Endothelial cell of umbilical vein (primary cell): Measurements from ENCODE around the gene CD300LG.

Experiments
- EZH2 ChIP-seq: IDR thresholded peaks from 2 replicates; pipeline ENCODE4 v1.6.1; 2012; ENCODE audit warnings: borderline replicate concordance, low read depth, mild to moderate bottlenecking, moderate library complexity, low read length, inconsistent platforms; ENCODE audit not compliant: severe bottlenecking
- POLR2A ChIP-seq: IDR thresholded peaks from 2 replicates; pipeline ENCODE4 v1.6.1; 2012; ENCODE audit warnings: low read depth, mild to moderate bottlenecking, control low read depth, low read length
- TF ChIP-seq, protein P1 (sequence below), 2 donors: IDR thresholded peaks; 1 replicate in 1 of 2; 2 replicates in 1 of 2; pipeline ENCODE4 v1.5.1; 2011; ENCODE audit warnings: low read length in 2 of 2, mild to moderate bottlenecking in 2 of 2, moderate library complexity in 2 of 2, control low read depth in 1 of 2, inconsistent platforms in 1 of 2, low read depth in 1 of 2; ENCODE audit not compliant: insufficient read depth in 1 of 2; ENCODE audit errors: extremely low read depth in 1 of 2

DNA sequence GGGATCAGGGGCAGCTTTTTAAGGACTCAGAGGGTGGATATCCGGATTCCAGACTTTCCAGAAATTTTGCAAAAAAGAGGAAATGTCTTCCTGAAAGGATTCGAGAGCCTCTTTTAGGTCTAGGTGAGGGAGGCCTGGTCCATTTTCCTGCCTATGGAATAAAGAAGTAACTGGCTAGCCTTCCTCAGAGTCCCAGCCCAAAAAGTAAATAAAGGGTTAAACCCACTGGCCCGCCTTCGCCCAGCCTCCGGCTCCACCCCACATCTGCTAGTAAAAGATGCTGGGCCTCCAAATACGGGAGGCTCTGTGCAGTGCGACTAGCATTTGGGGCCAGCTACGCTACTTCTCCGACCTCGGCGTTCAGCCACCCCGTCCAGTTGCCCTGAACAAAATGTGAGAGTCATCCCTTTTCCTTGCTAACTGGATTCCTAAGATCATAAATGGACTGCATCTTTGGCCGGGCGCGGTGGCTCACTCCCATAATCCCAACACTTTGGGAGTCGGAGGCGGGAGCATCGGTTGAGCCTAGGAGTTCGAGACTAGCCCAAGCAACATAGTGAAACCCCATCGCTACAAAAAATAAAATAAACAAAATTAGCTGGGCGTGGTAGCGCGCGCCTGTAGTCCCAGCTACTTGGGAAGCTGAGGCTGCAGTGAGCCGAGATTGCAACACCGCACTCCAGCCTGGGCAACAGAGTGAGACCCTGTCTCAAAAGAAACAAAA is 61.2 kb downstream of the CD300LG start:
- TF ChIP-seq, protein P1, sequence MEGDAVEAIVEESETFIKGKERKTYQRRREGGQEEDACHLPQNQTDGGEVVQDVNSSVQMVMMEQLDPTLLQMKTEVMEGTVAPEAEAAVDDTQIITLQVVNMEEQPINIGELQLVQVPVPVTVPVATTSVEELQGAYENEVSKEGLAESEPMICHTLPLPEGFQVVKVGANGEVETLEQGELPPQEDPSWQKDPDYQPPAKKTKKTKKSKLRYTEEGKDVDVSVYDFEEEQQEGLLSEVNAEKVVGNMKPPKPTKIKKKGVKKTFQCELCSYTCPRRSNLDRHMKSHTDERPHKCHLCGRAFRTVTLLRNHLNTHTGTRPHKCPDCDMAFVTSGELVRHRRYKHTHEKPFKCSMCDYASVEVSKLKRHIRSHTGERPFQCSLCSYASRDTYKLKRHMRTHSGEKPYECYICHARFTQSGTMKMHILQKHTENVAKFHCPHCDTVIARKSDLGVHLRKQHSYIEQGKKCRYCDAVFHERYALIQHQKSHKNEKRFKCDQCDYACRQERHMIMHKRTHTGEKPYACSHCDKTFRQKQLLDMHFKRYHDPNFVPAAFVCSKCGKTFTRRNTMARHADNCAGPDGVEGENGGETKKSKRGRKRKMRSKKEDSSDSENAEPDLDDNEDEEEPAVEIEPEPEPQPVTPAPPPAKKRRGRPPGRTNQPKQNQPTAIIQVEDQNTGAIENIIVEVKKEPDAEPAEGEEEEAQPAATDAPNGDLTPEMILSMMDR (IDR thresholded peaks at IDR 0.05; ENCODE audit: extremely low read depth in 1 of 2, insufficient read depth in 1 of 2, low read depth in 1 of 2, low read length in 2 of 2) = no peak
- TF ChIP-seq EZH2 (no peak), POLR2A (no peak)
